Measurements from ENCODE around the gene TXNDC11. TPM values are rescaled to one million over a fixed set of nuclear protein-coding genes. Genes with fewer than 3 reads are reported as not detected.
A peak's percentile ranks its signal among the peaks of the same experiment; 100 is the strongest.
"Not testable (repeated sequence)": the region's sequence is repeated elsewhere in the genome, so short reads cannot be mapped to it uniquely, and the experiment has no call there.

TXNDC11 gene, protein sequence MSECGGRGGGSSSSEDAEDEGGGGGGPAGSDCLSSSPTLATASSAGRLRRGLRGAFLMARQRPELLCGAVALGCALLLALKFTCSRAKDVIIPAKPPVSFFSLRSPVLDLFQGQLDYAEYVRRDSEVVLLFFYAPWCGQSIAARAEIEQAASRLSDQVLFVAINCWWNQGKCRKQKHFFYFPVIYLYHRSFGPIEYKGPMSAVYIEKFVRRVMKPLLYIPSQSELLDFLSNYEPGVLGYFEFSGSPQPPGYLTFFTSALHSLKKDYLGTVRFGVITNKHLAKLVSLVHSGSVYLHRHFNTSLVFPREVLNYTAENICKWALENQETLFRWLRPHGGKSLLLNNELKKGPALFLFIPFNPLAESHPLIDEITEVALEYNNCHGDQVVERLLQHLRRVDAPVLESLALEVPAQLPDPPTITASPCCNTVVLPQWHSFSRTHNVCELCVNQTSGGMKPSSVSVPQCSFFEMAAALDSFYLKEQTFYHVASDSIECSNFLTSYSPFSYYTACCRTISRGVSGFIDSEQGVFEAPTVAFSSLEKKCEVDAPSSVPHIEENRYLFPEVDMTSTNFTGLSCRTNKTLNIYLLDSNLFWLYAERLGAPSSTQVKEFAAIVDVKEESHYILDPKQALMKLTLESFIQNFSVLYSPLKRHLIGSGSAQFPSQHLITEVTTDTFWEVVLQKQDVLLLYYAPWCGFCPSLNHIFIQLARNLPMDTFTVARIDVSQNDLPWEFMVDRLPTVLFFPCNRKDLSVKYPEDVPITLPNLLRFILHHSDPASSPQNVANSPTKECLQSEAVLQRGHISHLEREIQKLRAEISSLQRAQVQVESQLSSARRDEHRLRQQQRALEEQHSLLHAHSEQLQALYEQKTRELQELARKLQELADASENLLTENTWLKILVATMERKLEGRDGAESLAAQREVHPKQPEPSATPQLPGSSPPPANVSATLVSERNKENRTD
- total RNA-seq: 18.2 TPM

DNA sequence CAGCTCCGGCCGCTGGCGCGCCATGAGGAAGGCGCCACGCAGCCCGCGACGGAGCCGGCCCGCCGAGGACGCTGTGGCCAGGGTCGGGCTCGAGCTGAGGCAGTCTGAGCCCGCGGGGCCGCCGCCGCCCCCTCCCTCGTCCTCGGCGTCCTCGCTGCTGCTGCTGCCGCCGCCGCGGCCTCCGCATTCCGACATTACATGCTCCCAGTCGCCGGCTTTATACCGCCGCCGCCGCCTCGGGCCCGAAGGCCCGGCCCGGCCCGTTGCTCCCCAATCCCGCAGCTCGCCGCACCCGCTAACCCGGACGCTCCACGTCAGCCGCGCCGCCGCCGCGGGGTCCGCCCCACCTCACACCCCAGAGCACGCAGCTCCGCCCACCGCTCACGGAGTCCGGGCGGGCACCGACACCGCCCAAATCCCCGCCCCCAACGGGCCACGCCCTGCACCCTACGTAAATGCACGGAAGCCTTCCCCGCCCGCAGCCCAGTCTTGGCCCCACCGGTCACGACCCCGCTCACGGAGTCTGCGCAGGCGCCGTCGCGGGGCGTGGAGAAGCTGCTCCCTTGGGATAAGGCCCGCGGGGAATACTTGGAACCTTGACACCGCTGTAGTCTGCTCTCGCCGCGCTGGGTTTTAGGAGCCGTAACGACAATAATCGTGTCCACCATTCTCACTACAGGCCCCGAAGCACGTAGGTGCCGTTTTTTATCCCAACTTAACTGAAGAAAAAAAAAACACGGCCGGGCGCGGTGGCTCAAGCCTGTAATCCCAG, at the start of gene TXNDC11:
TXNDC11 (minus strand) TSS at position 322 of the 772 bp plus-strand sequence; CDS start at position 195, 127 bp downstream.
- ATAC-seq: peak; percentile 99

DNA sequence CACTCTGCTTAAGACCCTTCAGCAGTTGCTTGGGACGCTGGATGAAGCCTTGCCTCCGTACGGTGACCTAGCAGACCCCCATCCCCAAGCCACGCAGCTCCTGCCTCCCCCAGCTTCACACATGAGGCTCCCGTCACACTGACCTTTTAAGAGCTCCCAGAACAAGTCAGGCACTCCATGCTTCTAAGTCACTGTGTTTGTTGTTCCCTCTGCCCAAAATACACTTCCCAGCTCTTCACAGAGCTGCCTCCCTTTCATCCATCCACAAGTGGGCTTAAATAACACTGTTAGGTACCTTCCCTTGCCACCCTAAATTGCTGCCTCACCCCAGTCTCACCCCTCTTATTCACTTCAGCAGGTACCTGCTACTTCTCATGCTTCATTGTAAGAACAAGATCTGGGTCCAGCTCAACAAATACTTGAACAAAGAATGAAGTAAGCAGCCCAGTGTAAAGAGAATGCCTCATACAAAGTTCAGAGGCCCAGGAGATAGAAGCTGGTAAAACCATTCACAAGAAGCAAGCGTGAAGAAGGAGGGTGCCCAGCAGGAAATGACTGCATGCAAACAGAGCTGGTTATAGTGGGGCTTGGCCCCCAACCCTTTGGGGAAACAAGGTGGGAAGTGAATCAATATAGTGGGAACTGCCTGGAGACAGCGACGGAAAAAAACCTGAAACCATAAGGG, 48.6 kb upstream of the TXNDC11 start:
- ATAC-seq: no peak

DNA sequence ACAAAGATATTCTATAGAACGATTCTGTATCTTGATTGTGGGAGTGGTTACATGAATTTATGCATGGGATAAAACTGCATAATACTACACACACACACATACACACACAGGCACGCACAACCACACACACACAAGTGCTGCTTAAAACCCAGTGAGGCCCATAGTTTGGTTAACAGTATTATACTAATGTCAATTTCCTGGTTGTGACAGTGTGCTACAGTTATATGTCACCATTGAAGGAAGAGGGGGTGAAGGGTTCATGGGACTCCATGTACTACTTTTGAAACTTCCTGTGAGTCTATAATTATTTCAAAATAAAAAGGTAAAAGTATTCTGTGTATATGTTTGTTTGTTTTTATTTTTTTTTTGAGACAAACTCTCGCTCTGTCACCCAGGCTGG, 46.3 kb upstream of the TXNDC11 start:
- no peak for ATAC-seq

DNA sequence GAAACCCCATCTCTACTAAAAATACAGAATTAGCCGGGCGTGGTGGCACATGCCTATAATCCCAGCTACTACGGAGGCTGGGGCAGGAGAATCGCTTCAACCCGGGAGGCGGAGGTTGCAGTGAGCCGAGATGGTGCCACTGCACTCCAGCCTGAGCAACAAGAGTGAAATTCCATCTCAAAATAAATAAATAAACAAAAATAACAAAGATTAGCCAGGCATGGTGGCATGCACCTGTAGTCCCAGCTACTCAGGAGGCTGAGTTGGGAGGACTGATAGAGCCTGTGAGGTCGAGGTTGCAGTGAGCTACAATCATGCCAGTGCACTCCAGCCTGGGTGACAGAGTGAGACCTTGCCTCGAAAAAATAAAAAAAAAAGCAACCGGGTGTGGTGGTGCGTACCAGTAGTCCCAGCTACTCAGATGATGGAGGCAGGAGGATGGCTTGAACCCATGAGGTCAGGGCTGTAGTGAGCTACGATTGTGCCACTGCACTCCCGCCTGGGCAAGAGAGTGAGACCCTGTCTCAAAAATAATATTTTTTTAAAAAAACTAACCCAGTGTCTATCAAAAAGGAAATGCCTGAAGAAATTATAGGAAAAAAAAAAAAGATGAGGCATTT, 42.4 kb upstream of the TXNDC11 start:
- not testable (repeated sequence) for ATAC-seq

DNA sequence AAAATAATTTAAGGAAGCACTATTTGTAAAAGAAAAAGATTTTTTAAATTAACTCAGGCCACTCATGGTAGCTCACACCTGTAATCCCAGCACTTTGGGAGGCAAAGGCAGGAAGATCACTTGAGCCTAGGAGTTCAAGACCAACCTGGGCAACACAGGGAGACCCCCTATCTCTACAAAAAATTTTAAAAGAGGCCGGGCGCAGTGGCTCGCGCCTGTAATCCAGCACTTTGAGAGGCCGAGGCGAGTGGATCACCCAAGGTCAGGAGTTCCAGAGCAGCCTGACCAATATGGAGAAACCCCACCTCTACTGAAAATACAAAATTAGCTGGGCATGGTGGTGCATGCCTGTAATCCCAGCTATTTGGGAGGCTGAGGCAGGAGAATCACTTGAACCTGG, 41.7 kb upstream of the TXNDC11 start:
- not testable (repeated sequence) for ATAC-seq

DNA sequence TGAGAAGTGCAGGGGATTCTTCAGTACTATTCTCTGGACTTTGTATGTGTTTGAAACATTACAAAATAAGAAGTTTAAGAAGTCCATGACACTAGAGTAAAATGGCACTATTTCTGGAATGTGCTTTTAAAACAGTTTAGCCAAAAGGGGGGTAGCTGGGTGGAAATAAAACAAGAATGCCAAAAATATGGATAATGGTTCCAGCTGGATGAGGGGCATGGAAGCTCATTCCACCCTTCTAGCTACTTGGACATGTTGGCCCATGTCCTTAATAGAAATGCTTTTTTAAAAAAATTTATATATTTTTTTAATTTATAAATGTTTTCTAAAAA, 41.3 kb upstream of the TXNDC11 start:
- no peak for ATAC-seq

DNA sequence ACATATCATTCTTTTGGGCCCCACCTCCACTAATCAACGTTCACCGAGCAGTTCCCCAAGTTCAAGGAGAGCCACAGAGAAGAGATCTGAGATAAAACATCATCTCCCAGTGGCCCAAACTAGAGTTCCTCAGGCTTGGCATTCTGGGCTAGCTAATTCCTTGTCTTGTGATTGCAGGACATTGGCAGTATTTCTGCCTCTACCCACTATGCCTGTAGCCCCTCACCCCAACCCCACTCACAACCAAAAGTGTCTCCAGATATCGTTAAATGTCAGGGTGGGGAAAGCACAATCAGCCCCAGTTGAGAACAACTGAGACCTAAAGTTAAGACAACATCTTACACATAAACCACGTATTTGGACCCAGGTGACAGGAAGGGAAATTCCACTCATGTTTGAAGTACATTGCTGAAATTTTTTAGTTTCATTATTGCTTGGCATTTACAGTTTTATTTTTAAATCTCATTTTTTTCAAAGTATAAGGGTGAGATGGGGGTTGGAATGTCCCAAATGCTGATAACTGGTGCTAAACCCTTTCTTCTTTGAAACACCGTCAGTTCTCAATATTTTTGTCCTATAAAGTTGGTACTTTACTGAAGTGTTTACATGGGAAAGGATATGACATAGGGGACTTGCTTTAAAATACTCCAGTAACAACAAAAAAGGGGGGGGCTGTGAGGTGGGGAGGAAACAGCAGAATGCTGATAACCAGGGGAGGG, 40.8 kb upstream of the TXNDC11 start:
- no peak for ATAC-seq

DNA sequence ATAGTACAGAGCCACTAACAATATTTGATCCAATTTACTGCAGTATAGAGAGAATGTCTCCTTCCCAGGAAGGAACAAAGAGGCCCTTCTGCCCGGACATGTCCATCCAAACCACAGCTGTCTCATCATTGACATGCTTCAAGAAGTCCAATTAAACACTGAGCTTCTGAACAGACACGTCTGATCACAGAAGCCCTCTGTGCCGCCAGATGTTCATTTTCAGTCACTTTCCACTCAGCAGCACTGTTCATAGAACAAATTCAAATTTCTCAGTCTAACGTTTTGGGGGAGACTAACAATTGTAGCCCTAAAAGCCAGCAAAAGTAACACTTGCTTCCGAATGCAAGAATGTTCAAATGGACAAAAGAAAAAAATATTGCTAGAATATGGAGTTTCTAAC, 39.1 kb upstream of the TXNDC11 start:
- ATAC-seq: peak; percentile 43

DNA sequence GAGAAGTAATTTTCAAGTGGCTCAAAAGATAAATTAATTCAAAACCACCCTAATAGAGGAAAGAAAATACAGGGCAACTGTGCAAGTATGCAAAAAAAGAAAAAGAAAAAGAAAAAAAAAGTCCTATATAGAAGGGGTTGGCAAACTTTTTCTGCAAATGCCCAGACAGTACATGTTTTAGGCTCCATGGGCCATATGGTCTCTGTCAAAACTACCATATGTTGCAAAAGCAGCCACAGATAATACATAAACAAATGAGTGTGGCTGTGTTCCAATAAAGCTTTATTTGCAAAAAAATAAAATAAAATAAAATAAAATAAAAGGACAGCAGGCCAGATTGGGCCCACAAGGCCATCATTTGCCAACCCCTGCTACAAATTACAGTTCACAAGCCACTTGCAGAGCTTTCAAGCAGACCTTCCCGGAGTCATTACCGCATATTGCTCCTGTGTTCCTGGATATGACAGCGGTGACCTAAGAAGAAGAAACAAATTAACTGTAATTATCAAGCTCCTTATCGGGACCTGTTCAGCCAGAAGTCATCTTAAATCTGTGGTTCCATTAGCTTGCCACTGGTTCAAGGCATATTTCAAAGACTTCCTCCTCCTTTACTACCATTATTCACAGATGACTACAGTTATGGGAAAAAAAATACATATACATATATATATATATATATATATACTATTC, 38.5 kb upstream of the TXNDC11 start:
- no peak for ATAC-seq

DNA sequence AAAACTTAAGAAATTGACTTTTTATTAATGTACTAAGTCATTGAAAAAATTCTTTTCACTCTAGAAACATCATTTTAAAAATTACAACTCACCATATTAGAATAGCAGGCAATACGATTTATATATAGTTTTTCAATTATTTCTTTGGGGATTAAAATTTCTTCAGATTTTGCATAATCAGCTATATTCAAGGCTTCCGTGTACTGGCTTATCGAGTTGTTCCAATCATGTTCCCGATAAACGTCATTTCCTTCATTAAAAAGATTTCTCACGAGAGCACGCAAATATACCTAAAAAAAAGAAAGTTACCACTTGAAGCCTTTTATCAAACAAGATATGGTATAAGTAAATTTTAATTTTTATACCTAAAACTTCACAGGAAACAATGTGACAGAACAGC, 36.4 kb upstream of the TXNDC11 start:
- no peak for ATAC-seq

DNA sequence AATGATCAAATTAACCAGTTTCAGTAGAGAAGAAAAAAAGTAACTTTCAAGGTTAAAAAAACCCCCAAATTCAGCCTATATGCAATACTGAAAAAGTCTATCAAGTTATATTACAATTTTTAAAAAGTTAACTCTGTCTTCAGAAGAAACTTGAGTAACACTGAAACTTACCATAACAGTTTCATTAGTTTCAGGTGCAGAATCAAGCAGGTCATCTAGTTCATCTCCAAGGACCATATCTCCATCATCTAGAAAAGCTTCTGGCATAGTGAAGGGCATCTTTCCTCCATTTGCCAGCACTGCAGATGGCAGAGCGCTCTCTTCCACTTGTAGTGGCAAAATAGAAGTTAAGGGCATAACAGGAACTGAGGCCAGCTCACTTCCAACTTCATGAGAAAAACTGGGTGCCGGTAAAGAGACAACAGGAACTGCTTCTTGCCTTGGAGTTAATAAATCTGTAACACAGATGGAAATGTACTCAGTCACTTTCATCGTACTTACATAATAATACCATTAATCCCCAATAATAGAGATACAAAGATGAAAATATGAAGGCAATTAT, 31.5 kb upstream of the TXNDC11 start:
- ATAC-seq: no peak

DNA sequence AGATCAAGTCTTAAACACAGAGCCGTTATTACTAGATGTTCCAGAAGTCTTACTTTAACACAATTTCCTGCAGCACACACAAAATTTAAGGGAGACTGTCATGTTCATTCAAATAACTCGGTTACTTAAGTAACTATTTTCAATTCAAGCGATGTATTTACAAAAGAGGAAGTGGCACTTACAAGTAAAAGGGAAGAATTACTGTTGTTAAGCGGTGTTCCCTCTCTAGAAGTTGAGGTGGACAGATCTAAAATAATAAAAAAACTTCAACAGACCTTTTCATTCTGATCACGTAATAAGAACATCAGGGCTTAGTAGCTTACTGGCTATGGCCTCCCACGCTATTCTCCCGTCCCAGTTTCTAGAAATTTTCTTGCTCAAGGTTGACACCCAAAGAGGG, 26.2 kb upstream of the TXNDC11 start:
- ATAC-seq: no peak

DNA sequence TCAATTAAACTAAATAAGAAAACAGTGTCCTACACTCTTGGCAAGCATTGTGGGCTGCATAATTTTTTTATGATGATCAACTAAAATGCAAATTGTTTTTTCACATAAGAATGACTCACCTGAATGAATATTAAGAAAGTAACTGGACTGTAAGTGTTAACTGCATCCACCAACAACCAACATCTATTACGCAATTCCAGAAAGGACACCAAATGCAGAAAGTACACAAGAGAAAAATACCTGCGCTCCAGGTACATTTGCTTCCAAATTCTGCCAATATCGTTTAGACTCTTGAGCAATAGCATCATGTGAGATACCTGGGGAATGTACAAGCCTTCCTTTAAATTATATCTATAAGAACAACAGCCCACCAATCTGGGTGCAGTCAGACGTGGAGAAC, 19.8 kb upstream of the TXNDC11 start:
- no peak for ATAC-seq

DNA sequence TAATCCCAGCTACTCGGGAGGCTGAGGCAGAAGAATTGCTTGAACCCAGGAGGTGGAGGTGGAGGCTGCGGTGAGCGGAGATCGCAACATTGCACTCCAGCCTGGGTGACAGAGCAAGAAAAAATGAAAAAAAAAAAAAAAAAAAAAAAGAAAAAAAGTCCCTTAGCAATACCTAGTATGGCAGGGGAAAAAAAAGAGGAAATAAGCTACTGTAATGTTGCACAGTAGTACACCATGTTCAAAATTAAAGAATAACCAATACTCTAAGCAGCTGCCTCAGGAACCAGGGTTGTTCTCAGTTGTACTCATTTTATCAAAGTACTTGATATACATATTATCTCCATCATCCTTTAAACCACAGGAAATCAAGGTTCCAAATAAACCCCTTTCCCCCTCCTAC, 17.3 kb upstream of the TXNDC11 start:
- ATAC-seq: no peak

DNA sequence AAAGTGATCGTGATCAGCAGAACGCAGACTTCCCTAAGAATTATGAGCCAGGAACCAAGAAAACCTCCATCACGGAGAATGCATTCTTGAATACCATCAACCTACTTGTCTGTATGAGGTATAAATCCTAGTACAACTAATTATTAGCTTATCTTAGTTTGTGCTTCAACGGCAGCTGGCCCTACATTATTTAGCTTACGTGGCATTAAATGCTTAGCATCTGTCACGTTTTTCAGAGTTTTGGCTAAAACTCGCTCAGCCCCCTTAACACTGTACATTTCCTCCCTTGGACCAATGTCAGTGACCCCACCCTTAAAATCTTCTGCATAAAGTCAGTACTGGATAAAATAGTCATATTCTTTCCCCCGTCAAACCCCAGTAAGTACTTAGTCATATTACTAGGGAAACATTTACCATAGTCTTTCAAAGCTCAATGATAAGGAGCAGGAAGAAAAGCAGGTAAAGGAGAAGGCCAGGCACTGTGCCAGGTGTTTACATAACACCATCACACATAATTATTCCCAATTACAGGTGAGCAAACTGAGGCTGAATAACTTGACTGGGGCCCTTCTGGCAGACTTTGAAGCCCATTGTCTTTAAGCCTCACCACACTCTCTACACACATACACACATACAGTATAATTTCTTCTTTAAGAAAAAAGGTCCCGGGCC, 16.6 kb upstream of the TXNDC11 start:
- ATAC-seq: no peak

DNA sequence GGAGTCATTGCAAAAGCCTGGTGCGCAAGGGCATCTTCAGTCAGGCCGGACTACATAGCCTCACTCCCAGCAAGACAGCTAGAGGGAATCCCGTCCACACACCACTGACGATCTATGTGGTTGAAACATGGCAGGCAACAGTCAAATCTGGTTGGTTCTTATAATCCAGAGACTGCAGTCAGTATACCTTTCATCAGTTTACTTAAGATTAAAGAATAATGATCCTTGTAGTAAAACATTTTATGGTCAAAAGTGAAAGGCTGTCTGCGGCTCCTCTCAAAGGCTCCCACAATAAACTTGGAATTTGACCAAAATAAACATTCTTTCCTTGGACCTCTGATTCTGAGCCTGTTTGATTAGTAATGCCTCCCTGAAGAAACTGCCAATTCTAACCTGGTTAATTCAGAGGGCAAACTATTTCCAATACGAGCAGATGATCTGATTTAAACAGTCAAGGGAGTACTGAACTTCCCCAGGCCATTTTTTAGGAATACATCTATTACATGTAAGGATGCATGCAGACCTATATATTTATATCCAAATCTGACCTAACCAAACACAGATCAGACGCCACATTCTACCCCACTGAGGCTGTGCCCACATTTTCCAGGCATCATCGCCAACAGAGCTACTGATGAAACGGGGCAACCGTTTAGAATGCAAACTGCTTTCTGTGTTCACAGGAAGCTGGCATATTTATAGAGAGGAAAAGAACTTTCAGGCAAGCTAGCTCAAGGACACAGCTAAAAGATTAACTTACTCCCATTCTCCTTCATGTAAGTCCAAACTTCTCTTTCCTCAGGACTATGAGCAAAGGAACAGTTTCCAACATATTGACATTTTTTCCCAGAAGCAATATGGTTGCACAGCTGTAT, 15.3 kb upstream of the TXNDC11 start:
- no peak for ATAC-seq

DNA sequence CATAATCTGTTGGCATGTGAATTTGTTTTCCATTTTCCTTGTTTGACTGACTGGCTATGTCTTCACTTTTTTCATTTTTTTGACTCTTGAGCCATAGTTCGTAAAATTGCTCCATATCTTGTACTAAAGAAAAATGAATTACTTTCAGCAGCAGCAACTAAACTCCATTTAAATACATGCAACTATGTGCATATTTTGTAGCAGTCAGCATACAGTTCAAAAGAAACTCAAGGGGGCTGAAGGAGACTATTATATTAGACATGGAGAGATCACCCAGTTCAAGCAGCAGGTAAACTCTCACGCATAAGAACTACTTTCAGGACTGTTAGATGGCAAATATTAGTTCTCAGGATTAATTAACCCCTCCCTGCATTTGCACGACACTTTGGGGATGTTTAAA, 13.6 kb upstream of the TXNDC11 start:
- ATAC-seq: no peak

DNA sequence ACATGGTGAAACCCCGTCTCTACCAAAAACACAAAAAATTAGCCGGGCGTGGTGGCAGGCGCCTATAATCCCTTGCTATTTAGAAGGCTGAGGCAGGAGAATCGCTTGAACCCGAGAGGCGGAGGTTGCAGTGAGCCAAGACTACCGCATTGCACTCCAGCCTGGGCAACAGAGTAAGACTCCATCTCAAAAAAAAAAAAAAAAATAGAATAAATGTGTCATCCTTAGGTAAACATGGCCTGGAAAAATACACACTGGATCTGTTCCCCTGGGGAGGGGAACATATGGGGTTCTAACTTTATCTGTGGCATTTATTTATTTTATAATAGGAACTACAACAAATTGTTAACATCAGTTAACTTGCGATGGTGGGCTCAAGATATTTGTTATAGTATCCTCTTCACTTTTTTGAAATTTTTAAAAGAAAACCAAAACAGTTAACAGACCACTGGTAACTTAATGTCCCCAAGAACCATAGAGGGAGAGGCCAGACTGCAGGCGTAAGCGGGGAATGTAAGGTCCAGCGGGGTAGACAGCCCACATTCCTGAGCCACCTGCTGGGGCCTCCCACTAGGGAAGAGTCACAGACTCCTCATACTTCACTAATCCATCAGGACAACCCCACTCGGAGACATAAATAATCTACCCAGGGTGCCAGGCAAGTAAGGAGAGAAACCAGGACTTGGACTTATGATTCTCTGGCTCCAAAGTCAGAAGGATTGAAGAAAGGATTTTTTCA, 12.5 kb upstream of the TXNDC11 start:
- no peak for ATAC-seq

Measured in esophagus mucosa (tissue), 1 donor.